GM12891 (cell line): ENCODE results near the gene PSMB3.
"Not testable (repeated sequence)": the region's sequence is repeated elsewhere in the genome, so short reads cannot be mapped to it uniquely, and the experiment has no call there.

ENCODE experiments used
- DNase-seq: peaks from one replicate; pipeline ENCODE4 v3.0.0; 2011; ENCODE audit warnings: low spot score; ENCODE audit not compliant: insufficient read length
- FAIRE-seq: peaks from 2 replicates; lab custom pipeline; 2011; peaks lifted over from hg19 to GRCh38; lab: Jason Lieb, UNC
- PAX5 ChIP-seq: IDR thresholded peaks from 2 replicates; pipeline ENCODE4 v1.6.1; 2011; ENCODE audit warnings: low read length, moderate library complexity, mild to moderate bottlenecking; ENCODE audit not compliant: insufficient read depth, severe bottlenecking
- POLR2A ChIP-seq: IDR thresholded peaks from 2 replicates; pipeline ENCODE4 v1.6.1; 2011; ENCODE audit warnings: low read depth, low read length, control low read depth
- POLR2AphosphoS5 ChIP-seq: IDR thresholded peaks from 2 replicates; pipeline ENCODE4 v1.6.1; 2011; ENCODE audit warnings: low read depth, low read length, control low read depth
- POU2F2 ChIP-seq: IDR thresholded peaks from 2 replicates; pipeline ENCODE4 v1.6.1; 2011; ENCODE audit warnings: low read depth, mild to moderate bottlenecking, control low read depth, low read length, moderate library complexity
- SPI1 ChIP-seq: IDR thresholded peaks from 2 replicates; pipeline ENCODE4 v1.6.1; 2011; ENCODE audit warnings: low read depth, low read length, control low read depth
- TAF1 ChIP-seq: IDR thresholded peaks from 2 replicates; pipeline ENCODE4 v1.6.1; 2011; ENCODE audit warnings: low read depth, low read length, control low read depth

Gene PSMB3

DNA sequence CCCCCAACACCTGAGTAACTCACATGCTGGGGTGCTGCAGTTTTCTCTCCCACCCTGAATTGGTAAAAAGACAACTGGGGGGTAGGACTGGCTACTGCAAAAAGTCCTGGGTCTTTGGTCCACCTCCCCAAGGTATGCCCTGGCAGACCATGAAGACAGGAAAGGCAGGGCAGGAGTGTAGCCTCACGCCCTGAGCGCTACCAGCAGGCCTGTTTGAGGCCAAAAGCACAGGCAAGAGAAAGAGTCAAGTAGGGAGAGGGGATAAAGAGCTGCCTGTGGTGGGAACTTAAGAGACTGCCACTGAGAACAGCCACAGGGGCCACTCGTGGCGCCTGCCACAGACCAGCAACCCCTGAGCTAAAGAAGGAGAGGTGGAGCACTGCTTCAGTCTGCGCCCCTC is 13.8 kb downstream of the PSMB3 start:
- DNase-seq (no peak), FAIRE-seq (no peak)
- TF ChIP-seq PAX5: no peak
- no peak for TF ChIP-seq TAF1
- TF ChIP-seq POU2F2: no peak
- no peak for TF ChIP-seq POLR2A
- TF ChIP-seq SPI1: no peak

DNA sequence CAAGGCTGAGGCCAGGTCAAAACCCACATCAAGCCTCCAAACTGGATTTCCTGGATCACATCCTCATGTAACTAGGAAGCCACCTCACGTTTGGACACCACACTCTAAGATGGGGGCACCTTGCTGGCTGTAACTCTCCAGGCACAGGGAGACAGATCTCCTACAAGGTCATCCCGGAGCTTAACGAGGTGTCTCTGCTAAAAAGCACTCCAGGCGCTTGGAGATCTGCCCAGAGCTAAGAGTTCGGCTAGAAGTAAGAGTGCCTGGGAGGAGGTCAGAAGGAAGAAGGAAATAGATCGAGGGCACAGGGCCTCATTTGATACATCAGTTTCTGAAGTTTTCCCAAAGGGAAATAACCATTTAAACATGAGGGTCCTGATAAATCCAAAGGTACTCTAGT is 15.9 kb downstream of the PSMB3 start:
- FAIRE-seq: no peak
- TF ChIP-seq TAF1: no peak
- TF ChIP-seq POLR2A: no peak
- no peak for TF ChIP-seq PAX5
- no peak for TF ChIP-seq POU2F2
- no peak for TF ChIP-seq SPI1
- no peak for TF ChIP-seq POLR2AphosphoS5
- DNase-seq: no peak

DNA sequence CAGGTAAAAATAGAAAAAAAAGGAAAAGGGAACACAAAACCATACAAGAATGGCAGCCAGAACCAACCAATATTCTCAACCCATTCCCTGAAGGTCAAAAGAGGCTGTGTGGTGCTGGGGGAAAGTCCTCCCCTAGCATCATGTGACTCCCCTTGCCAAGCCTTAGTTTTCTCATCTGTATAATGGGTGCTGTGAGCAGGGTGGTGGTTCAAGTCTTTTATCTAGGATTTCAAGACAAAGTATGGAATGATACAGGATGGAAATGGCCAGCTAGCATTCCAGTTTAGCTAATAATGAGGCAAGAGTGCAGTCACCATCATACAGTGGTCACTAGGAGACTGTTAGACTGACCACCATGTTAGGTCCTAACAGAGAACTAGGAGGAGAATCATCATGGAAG is 20.7 kb downstream of the PSMB3 start:
- TF ChIP-seq POLR2AphosphoS5 (no peak), TAF1 (no peak), PAX5 (no peak), SPI1 (no peak), POU2F2 (no peak), POLR2A (no peak)
- FAIRE-seq (no peak), DNase-seq (no peak)

DNA sequence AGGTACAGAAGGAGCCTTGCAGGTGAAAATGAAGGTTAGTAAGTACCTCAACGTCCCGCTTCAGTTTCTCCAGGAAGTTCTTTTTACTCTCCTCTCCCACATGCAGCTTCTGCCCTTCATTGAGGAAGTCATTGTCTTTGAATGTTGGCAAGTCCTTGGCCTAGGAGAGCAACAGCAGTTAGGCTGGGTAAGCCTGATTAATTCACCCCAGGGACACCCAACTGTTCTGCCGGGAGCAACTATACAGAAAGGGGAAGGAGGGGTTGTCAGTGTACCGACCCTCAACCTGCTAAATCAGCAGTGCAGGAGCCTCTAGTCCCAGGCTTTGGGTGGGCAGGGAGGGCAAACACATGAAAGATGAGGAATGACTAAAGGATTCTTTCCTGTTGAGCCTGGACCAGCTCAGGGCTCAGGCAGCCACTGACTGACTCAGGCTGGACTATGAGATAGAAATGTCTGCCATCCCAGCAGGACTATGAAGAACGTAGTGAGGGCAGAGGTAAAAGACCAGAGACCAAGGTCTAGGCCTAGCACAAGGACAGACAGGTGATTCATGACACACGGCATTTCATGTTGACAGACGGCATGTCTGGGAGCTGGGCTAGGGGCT is 25.2 kb downstream of the PSMB3 start:
- DNase-seq: no peak
- no peak for FAIRE-seq
- TF ChIP-seq POU2F2 (no peak), POLR2A (no peak), TAF1 (no peak), SPI1 (no peak), POLR2AphosphoS5 (no peak), PAX5 (no peak)

DNA sequence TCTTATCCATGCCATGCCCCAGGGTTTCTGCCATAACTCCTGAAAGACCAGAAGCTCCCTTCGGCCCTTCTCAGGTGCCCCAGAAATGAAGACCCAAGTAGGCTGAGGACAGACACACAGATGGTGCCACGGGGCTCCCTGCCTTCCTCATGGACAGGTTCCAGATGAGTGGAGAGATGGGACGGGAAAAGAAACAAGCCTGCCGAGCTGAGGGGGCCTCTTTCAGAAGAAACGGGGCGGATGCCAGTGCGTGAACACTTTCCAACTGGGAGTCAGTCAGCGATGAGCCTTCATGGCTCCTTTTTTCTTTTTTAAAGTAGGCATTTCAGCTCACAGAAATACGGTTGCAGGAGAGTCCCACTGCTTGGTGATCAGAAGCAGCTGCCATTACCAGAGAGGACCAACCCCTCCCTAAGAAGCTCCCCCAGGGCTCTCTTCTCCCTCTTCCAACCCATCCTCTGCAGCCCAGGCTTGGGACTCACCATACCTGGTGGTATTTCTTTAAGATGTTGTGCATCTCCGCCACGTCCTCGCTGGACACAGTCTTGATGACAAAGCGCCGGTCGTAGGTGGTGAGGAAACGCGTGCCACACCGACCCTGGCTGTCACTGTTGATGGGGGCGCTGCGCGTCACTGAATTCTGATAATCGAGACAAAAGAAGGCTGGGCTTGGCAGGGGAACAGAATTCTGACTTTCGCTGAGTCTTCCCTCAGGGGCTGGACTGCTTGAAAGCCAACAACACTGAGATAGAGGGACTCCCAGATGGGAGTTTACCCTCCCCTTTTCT is 27.6 kb downstream of the PSMB3 start:
- no peak for FAIRE-seq
- no peak for DNase-seq
- TF ChIP-seq PAX5: no peak
- no peak for TF ChIP-seq POLR2A
- no peak for TF ChIP-seq TAF1
- TF ChIP-seq SPI1: no peak
- TF ChIP-seq POU2F2: no peak
- TF ChIP-seq POLR2AphosphoS5: no peak

DNA sequence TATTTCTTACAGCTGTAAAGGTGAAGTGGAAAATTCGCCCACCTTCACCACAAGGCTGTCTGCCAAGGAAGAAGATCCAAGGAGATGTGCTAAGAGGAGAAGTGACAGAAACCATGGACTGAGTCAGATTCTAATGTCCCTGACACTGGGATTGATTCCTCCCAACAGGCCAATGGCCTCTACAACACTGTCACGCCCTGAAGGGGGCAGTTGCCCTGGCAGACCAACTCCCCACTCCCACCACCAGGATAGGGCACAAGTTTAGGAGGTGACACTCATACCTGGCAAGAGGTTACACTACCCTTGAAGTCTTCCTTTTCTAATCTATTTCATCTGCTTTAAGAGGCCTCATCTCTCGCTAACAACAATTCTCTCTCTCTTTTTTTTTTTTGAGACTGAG is 30.7 kb downstream of the PSMB3 start:
- no peak for DNase-seq
- TF ChIP-seq SPI1 (no peak), POU2F2 (no peak), PAX5 (no peak), POLR2A (no peak), TAF1 (no peak), POLR2AphosphoS5 (no peak)
- FAIRE-seq: no peak

DNA sequence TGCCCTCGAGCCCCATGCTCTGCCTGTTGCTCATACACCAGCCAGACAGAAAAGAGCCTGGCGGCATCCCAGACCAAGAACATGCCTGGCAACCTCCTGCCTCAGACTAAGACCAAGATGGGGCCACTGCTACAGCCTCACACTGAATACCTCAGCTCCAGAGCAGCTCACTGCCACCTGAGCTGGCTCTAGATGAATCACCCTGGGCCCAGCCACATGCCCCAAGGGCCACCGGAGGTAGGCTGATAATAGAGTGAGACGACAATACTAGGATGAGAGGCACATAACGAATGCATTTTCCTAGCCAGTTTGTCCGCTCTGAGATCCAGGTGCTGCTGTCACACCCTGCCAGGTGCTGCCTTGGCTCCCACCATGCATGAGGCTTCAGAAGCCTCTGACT is 33.8 kb downstream of the PSMB3 start:
- DNase-seq: no peak
- no peak for FAIRE-seq
- TF ChIP-seq TAF1: no peak
- TF ChIP-seq POU2F2: no peak
- no peak for TF ChIP-seq PAX5
- TF ChIP-seq POLR2A: no peak
- TF ChIP-seq POLR2AphosphoS5: no peak
- no peak for TF ChIP-seq SPI1

DNA sequence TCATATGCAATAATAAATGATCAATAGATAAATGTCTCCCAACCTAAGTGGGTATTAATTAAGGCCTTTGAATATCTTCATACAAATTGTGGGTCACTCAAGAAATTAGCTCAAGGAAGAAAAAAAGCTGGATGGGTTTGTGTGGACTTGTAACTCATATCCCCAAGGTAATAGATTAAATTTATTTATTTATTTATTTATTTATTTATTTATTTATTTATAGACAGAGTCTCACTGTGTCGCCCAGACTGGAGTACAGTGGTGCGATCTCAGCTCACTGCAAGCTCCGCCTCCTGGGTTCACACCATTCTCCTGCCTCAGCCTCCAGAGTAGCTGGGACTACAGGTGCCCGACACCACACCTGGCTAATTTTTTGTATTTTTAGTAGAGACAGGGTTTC is 35.5 kb downstream of the PSMB3 start:
- not testable (repeated sequence) for DNase-seq, FAIRE-seq

DNA sequence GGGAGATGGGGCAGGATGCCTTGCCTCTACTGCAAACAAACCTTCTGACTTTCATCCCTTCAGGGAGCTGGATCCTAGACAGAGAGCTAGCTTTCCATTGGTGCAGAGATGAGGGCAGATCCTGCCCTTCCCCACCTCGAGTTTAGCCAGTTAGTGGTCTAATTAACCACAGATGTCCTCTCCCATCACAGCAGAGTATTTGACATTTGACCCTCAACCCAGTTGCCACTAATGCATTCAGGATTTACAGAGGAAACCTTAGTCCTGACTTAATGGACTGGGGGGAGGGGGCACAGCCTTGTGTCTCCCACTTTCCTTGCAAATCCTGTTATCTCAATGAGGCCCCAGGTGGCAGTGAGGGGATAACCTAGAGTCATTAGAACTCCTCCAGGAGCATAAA is 36.6 kb downstream of the PSMB3 start:
- TF ChIP-seq POU2F2 (no peak), SPI1 (no peak), POLR2A (no peak), POLR2AphosphoS5 (no peak), PAX5 (no peak), TAF1 (no peak)
- DNase-seq: no peak
- FAIRE-seq: no peak

DNA sequence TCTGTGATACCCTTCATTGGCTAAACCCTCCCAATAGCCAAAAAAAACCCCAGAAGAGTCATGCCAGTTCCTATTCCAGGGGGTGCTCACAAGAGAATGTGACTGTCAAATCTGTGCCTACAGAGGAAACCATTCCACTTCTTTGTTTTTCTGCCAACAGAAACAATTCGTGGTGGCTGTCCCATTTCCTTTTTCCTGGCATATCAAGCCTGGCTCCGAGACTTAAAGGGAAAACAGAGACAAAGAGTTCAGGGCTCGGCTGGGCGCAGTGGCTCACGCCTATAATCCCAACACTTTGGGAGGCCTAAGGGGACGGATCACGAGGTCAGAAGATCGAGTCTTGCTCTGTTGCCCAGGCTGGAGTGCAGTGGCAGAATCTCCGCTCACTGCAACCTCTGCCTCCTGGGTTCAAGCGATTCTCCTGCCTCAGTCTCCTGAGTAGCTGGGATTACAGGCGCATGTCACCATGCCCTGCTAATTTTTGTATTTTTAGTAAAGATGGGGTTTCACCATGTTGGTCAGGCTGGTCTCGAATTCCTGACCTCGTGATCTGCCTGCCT is 37.7 kb downstream of the PSMB3 start:
- not testable (repeated sequence) for DNase-seq, FAIRE-seq
